Loucy (cell line): ENCODE measurements around the gene GRID1.

Experiments
- H2AFZ ChIP-seq: fragments of 200-600 bp; sonication (generic); 2 replicates; pipeline ENCODE4 v1.6.0; 2016; ENCODE audit warnings: antibody characterized with exemption, mild to moderate bottlenecking, low read length, moderate library complexity
- H3F3A ChIP-seq: fragments of 200-600 bp; 2 replicates; pipeline ENCODE4 v1.6.0; 2016; ENCODE audit warnings: antibody characterized with exemption, low read depth, mild to moderate bottlenecking
- H3K27me3 ChIP-seq: fragments of 200-600 bp; sonication (generic); 2 replicates; pipeline ENCODE4 v1.6.1; 2014; ENCODE audit warnings: low read length, mild to moderate bottlenecking; ENCODE audit not compliant: insufficient read depth, poor library complexity, severe bottlenecking
- H3K36me3 ChIP-seq: fragments of 200-600 bp; sonication (generic); 2 replicates; pipeline ENCODE4 v1.6.1; 2016; ENCODE audit warnings: low read length; ENCODE audit not compliant: insufficient read depth
- H3K4me1 ChIP-seq: fragments of 200-600 bp; sonication (generic); 2 replicates; pipeline ENCODE4 v1.5.1; 2014; ENCODE audit warnings: low read length, mild to moderate bottlenecking; ENCODE audit not compliant: insufficient read depth, poor library complexity, severe bottlenecking
- H3K4me2 ChIP-seq: fragments of 200-600 bp; sonication (generic); 2 replicates; pipeline ENCODE4 v1.6.0; 2014; ENCODE audit warnings: antibody characterized with exemption, low read length, low read depth, mild to moderate bottlenecking; ENCODE audit not compliant: poor library complexity, severe bottlenecking
- H3K4me3 ChIP-seq: fragments of 200-600 bp; sonication (generic); 2 replicates; pipeline ENCODE4 v1.5.1; 2014; ENCODE audit warnings: low read length, mild to moderate bottlenecking, mixed read lengths; ENCODE audit not compliant: poor library complexity, severe bottlenecking
- H3K79me2 ChIP-seq: fragments of 200-600 bp; sonication (generic); 2 replicates; pipeline ENCODE4 v1.6.1; 2014; ENCODE audit warnings: low read length; ENCODE audit not compliant: insufficient read depth
- H3K9ac ChIP-seq: fragments of 200-600 bp; sonication (generic); 2 replicates; pipeline ENCODE4 v1.6.0; 2014; ENCODE audit warnings: mild to moderate bottlenecking, low read depth, low read length, moderate library complexity; ENCODE audit not compliant: poor library complexity, severe bottlenecking
- H3K9me2 ChIP-seq: fragments of 200-600 bp; sonication (generic); replicated peaks from 2 replicates; pipeline ENCODE4 v1.6.1; 2016; ENCODE audit warnings: low read depth, low read length, mixed read lengths
- H3K9me3 ChIP-seq: fragments of 200-600 bp; sonication (generic); 2 replicates; pipeline ENCODE4 v1.6.1; 2014; ENCODE audit warnings: mild to moderate bottlenecking, antibody characterized with exemption, low read length, low read depth; ENCODE audit not compliant: insufficient read depth
- H4K20me1 ChIP-seq: fragments of 200-600 bp; sonication (generic); 2 replicates; pipeline ENCODE4 v1.6.0; 2014; ENCODE audit warnings: antibody characterized with exemption, low read length, mild to moderate bottlenecking; ENCODE audit not compliant: insufficient read depth, poor library complexity, severe bottlenecking
- EZH2phosphoT487 ChIP-seq: fragments of 200-600 bp; IDR thresholded peaks from 2 replicates; pipeline ENCODE4 v1.6.1; 2018; ENCODE audit warnings: antibody characterized with exemption, mild to moderate bottlenecking, moderate library complexity, borderline replicate concordance
- TF ChIP-seq, protein P1 (sequence below): fragments of 200-600 bp; sonication (generic); conservative IDR thresholded peaks from 2 replicates; pipeline ENCODE4 v1.5.1; 2014; ENCODE audit warnings: mild to moderate bottlenecking, antibody characterized with exemption, low read length

The GRID1 gene

DNA sequence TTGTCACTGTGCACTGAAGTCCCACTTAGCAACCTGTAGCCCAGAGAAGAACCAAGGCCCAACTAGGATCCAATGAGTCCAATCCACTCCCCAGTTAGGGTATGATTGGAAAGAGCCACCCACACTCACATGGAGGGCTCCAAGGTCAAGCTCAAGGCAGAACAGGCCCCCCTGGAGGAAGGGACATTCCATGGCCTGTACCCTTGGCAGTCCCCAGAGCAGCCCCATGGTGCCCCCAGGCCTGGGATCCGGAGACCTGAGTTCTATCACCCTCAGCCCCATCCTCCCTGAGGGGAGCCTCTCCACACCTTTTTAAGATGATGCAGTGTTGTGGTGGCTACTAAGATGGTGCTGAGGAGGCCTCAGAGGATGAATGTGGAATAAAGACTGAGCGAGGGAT lies 231.4 kb downstream of the GRID1 start:
- H3K4me1 ChIP-seq, result no peaks in the 10 kb centered on the region
- H2AFZ ChIP-seq, result no peak overlapping the region
- H3K9ac ChIP-seq, result no peak overlapping the region
- no peaks in the 10 kb centered on the region; the same call in 1 of the 2 replicates for H3K9me3 ChIP-seq
- no peaks in the 10 kb centered on the region for H3K36me3 ChIP-seq
- no peak for TF ChIP-seq EZH2phosphoT487
- TF ChIP-seq, protein P1, sequence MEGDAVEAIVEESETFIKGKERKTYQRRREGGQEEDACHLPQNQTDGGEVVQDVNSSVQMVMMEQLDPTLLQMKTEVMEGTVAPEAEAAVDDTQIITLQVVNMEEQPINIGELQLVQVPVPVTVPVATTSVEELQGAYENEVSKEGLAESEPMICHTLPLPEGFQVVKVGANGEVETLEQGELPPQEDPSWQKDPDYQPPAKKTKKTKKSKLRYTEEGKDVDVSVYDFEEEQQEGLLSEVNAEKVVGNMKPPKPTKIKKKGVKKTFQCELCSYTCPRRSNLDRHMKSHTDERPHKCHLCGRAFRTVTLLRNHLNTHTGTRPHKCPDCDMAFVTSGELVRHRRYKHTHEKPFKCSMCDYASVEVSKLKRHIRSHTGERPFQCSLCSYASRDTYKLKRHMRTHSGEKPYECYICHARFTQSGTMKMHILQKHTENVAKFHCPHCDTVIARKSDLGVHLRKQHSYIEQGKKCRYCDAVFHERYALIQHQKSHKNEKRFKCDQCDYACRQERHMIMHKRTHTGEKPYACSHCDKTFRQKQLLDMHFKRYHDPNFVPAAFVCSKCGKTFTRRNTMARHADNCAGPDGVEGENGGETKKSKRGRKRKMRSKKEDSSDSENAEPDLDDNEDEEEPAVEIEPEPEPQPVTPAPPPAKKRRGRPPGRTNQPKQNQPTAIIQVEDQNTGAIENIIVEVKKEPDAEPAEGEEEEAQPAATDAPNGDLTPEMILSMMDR, result no peak
- no peak overlapping the region for H3K4me2 ChIP-seq
- H4K20me1 ChIP-seq, result no peaks in the 10 kb centered on the region
- H3K9me2 ChIP-seq, result no peaks in the 10 kb centered on the region
- no peaks in the 10 kb centered on the region for H3F3A ChIP-seq
- H3K27me3 ChIP-seq, result no peaks in the 10 kb centered on the region
- no peak overlapping the region for H3K4me3 ChIP-seq
- no peaks in the 10 kb centered on the region for H3K79me2 ChIP-seq

DNA sequence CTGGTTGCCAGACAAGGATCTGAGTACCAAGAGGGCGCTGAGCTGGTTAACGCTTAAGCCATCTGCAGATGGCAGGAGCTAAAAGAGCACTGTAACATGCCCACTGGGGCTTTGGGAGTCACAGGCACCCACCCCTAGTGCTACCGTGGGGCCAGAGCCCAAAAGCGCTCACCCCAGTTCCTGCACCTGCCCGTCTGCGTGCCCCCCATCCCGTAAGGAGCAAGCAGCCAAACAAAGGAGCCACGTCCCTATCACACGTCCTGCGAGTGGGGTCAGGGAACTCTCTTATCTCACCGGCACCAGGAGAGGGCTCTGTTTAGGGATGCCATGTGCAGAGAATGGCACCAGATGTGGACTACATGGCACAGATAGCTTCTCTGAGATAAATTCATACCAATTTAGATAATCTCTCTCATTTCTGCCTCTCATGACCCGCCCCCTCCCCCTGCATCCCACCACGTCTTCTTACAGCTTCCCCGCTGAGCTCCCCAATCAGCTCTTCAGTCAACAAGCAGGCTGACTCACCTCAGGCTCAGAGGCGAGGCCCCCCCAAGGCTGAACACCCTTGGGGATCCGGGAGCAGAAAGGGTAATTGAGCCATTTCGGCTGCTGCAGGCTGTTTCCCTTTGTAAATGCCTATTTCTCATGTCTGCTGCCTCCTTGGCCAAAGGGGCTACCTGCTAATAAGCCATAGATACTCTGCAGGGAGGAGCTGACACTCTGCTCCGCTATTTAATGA lies 235.7 kb downstream of the GRID1 start:
- no peaks in the 10 kb centered on the region for H3K36me3 ChIP-seq
- no peaks in the 10 kb centered on the region for H4K20me1 ChIP-seq
- H3K27me3 ChIP-seq, result no peaks in the 10 kb centered on the region
- no peaks in the 10 kb centered on the region for H3K79me2 ChIP-seq
- H2AFZ ChIP-seq, result no peak overlapping the region
- no peak overlapping the region for H3K9ac ChIP-seq
- no peaks in the 10 kb centered on the region for H3K4me1 ChIP-seq
- H3K9me2 ChIP-seq, result no peaks in the 10 kb centered on the region
- TF ChIP-seq, protein P1, result no peak
- TF ChIP-seq EZH2phosphoT487, result no peak
- H3K4me2 ChIP-seq, result no peak overlapping the region
- no peaks in the 10 kb centered on the region; the same call in 1 of the 2 replicates for H3K9me3 ChIP-seq
- H3K4me3 ChIP-seq, result no peak overlapping the region
- no peaks in the 10 kb centered on the region for H3F3A ChIP-seq

DNA sequence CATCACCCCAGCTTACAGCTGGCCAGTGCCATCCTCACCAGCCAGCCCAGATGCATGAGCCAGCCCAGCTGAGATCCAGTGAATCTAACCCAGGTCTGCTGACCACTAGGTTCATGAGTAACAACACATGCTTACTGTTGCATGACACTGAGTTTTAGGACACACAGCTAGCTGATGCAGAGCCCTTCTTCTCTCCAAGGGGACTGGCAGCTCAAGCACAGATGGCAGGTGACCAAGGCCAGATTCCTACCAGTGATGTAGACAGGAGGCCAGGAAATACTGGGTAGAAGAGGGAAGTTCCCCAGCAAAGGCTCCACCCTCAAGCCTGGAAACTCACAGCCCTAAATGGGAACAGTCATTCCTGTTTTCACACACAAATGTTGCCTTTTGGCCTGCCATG lies 236.6 kb downstream of the GRID1 start:
- TF ChIP-seq, protein P1, result no peak
- no peak for TF ChIP-seq EZH2phosphoT487
- H2AFZ ChIP-seq, result no peak overlapping the region
- H4K20me1 ChIP-seq, result no peaks in the 10 kb centered on the region
- no peaks in the 10 kb centered on the region for H3K79me2 ChIP-seq
- no peaks in the 10 kb centered on the region for H3F3A ChIP-seq
- no peak overlapping the region for H3K9ac ChIP-seq
- no peak overlapping the region for H3K4me2 ChIP-seq
- no peaks in the 10 kb centered on the region for H3K36me3 ChIP-seq
- no peaks in the 10 kb centered on the region for H3K4me1 ChIP-seq
- H3K4me3 ChIP-seq, result no peak overlapping the region
- no peaks in the 10 kb centered on the region; the same call in 1 of the 2 replicates for H3K9me3 ChIP-seq
- H3K27me3 ChIP-seq, result no peaks in the 10 kb centered on the region
- H3K9me2 ChIP-seq, result no peaks in the 10 kb centered on the region
